ENCODE measurements around the gene SNX32.

GRCh38 chr11:65843811-65844210, 10.0 kb downstream of the SNX32 start:
- no peak for TF ChIP-seq CTCF (IDR thresholded peaks at IDR 0.05; ENCODE audit: extremely low read depth in 1 of 2, insufficient read depth in 1 of 2, low read depth in 1 of 2, low read length in 2 of 2)
- TF ChIP-seq POLR2A (IDR thresholded peaks at IDR 0.05; ENCODE audit: low read depth, low read length) = no peak
- TF ChIP-seq POLR2AphosphoS5 (IDR thresholded peaks at IDR 0.05; ENCODE audit: insufficient read depth, low read depth, low read length) = no peak
- no peak for TF ChIP-seq EZH2 (IDR thresholded peaks at IDR 0.05; ENCODE audit: borderline replicate concordance, low read depth, low read length, severe bottlenecking)
- no peak for TF ChIP-seq MAX (IDR thresholded peaks at IDR 0.05; ENCODE audit: insufficient read depth, insufficient read length)

Data from endothelial cell of umbilical vein (primary cell).